GM06990 (cell line): Measurements from ENCODE around the gene DOCK2.

ENCODE experiments used
- DNase-seq: peaks from one replicate; pipeline ENCODE4 v3.0.0-alpha.2; 2011; ENCODE audit not compliant: insufficient read length; ENCODE audit errors: extremely low read depth
- H3K27me3 ChIP-seq: replicated peaks from 2 replicates; pipeline ENCODE4 v1.6.0; 2011; ENCODE audit warnings: low read length; ENCODE audit not compliant: control insufficient read depth, insufficient read depth
- H3K36me3 ChIP-seq: 2 replicates; pipeline ENCODE4 v1.5.1; 2011; ENCODE audit warnings: low read length; ENCODE audit not compliant: control insufficient read depth, insufficient read depth
- H3K4me3 ChIP-seq: replicated peaks from 2 replicates; pipeline ENCODE4 v1.5.1; 2011; ENCODE audit warnings: low read depth, mild to moderate bottlenecking, control low read depth, low read length
- TF ChIP-seq, protein P1 (sequence below): IDR thresholded peaks from 2 replicates; pipeline ENCODE4 v1.5.1; 2011; ENCODE audit warnings: low read length, control low read depth, mild to moderate bottlenecking, inconsistent platforms; ENCODE audit not compliant: insufficient read depth, poor library complexity, severe bottlenecking

Gene DOCK2

DNA sequence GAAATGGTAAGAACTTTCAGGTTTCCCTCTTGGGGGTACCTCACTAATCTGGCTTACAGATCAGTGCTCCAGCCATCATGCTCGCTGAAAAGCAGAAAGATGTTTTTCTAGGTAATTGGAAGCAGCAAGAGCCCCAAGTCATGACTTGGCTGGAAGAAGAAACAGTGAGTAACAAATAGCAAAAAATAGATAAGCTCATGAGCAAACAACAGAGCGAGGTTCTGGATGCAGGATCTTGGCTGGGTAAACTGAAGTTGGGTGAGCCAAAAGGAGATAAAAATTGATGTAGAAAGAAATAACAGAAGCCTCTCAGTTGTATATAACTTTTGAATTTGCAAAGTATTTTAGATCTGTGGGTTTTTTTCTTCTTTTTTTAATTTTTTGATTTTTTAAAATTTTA, 233.1 kb downstream of the DOCK2 start:
- Histone ChIP-seq H3K27me3 (no peaks in the 10 kb centered on the region), H3K36me3 (peaks cover 5% of the 10 kb centered on the region), H3K4me3 (no peak overlapping the region)
- TF ChIP-seq, protein P1, sequence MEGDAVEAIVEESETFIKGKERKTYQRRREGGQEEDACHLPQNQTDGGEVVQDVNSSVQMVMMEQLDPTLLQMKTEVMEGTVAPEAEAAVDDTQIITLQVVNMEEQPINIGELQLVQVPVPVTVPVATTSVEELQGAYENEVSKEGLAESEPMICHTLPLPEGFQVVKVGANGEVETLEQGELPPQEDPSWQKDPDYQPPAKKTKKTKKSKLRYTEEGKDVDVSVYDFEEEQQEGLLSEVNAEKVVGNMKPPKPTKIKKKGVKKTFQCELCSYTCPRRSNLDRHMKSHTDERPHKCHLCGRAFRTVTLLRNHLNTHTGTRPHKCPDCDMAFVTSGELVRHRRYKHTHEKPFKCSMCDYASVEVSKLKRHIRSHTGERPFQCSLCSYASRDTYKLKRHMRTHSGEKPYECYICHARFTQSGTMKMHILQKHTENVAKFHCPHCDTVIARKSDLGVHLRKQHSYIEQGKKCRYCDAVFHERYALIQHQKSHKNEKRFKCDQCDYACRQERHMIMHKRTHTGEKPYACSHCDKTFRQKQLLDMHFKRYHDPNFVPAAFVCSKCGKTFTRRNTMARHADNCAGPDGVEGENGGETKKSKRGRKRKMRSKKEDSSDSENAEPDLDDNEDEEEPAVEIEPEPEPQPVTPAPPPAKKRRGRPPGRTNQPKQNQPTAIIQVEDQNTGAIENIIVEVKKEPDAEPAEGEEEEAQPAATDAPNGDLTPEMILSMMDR, result no peak
- DNase-seq, result no peak

DNA sequence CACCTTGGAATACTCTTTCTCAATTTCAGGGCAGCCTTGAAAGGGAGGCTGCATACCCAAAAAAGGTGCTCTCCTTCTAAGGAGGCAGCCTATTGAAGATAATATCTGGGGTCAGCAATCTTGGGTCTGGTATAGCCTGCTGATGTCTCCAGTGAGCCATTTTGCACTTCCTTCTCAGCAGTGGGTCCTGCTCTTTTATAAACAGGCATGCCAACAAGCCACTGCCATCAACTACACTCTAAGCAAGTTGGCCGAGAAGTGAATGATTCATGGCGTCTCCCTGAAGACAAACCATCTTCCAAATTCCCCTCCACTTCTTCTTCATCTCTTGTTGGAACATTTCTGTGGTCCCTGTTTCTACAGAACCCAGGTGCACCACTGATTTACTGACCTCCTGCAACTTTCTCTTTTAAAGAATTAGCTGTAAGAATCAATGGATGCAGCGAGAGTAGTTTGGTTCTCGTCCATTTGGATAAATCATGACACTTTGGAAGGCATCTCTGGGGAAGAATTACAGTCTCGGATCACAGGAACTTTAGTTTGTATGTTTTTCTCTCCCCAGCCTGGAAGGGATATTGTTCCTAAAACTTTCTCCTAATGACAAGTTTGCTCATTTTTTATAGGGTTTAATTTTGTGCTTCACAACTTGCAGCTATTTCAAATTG, 234.9 kb downstream of the DOCK2 start:
- Histone ChIP-seq H3K4me3 (no peak overlapping the region), H3K36me3 (peaks cover 6% of the 10 kb centered on the region), H3K27me3 (no peaks in the 10 kb centered on the region)
- DNase-seq, result no peak
- TF ChIP-seq, protein P1, result no peak

DNA sequence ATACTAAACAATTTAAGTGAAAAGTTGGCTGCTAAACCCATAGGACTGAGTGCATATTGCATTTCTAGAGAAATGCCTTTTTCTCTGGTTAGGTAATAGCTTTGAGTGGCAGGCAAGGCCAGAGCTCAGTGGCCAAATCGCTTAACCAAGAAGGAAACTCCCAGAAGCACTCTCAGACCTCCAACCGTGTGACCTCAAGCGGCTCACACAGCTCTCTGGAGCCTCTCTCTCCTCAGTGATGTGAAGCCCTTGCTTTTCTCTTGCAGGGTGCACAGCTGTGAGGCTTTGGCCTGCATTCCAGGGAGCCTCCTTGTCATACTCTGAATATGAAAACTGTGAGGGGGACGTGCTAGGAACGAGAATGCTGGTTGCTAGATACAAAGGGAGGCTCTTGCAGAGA, 236.6 kb downstream of the DOCK2 start:
- Histone ChIP-seq H3K4me3 (no peak overlapping the region), H3K36me3 (peaks cover 6% of the 10 kb centered on the region), H3K27me3 (no peaks in the 10 kb centered on the region)
- DNase-seq, result no peak
- TF ChIP-seq, protein P1, result no peak

DNA sequence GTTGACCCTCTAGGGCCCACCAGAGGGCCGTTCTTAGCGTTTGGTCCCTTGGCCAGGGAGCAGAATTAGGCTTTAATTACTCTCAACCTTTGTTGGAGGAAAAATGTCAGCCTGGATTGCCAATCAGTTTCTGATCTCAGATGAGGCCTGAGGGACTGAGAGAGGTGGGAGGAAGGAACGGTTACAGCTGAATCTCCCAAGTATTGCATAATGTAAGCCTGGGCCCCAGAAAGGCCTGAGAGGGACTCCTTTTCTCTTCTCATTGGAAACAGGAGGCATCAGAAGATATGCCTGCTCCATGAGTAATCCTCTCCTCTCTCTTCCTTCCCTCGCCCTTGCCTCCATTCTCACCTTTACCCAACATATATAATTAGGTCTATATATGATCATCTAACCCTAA, 237.5 kb downstream of the DOCK2 start:
- Histone ChIP-seq H3K27me3 (no peaks in the 10 kb centered on the region), H3K4me3 (no peak overlapping the region), H3K36me3 (peaks cover 4% of the 10 kb centered on the region)
- DNase-seq, result no peak
- TF ChIP-seq, protein P1, result no peak

DNA sequence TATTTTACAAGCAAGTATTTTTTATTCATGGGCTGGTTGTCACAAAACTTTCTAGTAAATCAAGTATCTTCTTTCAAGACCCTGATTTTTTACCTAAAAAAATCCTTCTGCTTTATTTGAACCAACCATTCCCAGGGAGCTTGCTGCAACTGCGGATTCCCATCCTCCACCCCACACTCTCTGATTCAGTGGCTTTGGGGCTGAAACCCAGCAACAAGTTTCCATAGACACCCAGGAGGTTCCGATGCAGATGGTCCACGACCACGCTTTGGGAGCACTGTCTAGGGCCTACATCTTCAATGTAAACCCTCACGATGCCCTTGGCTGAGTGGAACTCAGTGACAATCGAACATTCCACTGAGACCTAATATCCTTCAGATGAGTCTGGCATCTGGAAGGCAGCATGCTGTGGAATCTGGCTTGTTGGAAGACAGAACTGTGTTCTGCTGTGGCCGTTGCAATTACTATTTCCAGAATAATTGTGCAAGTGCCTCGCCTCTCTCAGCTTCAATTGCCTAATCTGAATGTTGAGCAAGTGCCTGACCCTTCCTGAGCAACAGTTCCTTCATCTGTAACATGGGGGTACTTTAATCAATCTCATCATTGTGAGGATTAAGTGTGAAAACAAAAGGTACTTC, 238.1 kb downstream of the DOCK2 start:
- TF ChIP-seq, protein P1, result no peak
- DNase-seq, result no peak
- Histone ChIP-seq H3K27me3 (no peaks in the 10 kb centered on the region), H3K4me3 (no peak overlapping the region), H3K36me3 (peaks cover 4% of the 10 kb centered on the region)
